ENCODE data around the gene GOLGA8J. TPM values are rescaled to one million over a fixed set of nuclear protein-coding genes. Genes with fewer than 3 reads are reported as not detected.
A peak's percentile ranks its signal among the peaks of the same experiment; 100 is the strongest.
"Not testable (repeated sequence)": the region's sequence is repeated elsewhere in the genome, so short reads cannot be mapped to it uniquely, and the experiment has no call there.

The GOLGA8J gene, protein sequence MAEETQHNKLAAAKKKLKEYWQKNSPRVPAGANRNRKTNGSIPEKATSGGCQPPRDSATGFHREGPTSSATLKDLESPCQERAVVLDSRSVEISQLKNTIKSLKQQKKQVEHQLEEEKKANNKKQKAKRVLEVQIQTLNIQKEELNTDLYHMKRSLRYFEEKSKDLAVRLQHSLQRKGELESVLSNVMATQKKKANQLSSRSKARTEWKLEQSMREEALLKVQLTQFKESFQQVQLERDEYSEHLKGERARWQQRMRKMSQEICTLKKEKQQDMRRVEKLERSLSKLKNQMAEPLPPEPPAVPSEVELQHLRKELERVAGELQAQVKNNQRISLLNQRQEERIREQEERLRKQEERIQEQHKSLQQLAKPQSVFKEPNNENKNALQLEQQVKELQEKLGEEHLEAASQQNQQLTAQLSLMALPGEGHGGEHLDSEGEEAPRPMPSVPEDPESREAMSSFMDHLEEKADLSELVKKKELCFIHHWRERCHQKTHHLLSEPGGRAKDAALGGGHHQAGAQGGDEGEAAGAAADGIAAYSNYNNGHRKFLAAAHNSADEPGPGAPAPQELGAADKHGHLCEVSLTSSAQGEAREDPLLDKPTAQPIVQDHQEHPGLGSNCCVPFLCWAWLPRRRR
- total RNA-seq, result not detected

DNA sequence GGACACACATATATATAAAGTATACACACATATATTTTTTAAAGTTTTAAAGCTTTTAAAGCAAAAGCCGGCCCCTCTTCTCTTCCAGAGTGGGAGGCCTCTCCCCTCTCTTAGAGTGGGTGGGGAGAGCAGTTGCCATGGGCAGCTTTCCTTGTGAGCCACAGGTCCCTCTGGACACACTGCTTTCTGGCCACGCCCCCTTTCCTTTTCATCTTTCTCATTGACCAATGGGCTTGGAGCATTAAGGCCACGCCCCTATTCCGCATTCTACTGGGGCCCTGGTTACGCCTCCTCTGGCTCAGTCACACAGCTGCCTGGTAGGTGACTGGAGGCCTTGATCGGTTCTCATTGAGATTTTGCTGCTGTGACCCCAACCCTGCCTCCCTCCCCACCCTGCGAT lies at the start of gene GOLGA8J:
TSS of gene GOLGA8J (plus strand) at position 301 of the 400 bp plus-strand sequence. CDS start at position 399, 98 bp downstream.
- DNase-seq, result not testable (repeated sequence)

DNA sequence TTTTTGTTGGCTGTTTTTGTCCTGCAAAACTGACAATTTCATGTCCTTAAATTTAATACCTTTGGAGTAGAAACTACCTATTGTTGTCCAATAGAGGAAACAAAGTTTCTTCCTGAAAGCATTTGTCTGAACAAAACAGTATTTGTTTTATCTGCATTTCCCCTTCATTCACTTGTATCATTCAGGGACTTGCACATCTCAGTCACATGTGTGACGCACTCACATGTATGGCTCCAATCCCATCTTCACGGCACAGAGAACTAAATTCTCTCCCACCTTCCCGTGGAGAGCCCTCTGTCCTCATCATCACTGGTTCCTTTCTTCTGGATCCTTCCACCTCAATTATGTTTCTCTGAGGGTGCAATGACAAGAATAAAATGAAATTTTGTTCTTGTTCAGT lies 49.5 kb upstream of the GOLGA8J start:
- no peak for DNase-seq

DNA sequence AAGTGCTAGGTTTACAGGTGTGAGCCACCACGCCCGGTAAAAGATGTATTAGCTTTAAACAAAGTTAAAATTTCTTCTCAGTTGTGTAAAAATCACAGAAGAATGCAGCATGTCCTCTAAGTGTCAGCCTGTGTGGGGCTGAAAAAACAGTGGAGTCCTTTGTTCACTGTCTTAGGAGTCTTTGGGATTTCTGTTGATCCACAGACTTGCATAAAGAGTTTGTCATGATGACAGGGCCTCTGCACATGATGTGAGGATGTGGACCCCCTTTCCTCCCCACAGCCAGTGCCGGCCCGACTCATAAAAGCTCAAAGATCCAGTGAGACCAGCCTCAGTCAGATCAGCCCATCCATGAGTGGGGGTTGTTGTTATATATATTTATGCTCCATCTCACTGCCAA lies 49.0 kb upstream of the GOLGA8J start:
- no peak for DNase-seq

DNA sequence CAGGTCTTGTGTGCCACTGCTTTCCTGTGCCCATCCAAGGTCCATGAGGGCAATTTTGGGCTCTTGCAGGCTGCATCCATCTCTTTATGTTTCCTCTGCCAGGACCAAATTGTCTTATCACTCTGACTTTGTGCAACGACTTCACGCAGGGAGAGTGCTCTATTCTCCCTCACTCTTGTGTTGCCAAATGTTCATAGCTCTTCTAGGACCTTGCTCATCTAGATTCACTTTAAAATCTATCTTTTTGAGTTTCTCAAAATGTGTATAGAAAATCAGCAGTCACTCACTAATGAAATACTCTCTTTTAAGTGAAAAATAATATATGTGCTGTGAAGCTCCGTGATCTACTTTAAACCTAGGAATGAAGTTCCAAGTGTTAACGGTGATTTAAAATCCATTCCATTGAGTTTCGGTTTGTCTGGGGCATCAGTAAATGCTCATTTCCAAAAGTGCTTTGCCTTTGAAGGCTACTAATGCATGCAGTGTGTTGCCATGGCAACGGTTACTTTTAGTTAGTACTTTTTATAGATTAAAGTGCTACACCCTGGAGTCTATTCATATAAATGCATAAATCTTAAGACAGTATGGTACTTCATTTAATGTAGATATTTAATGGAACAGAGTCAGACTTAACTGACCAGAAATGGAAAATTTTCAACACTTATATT lies 46.6 kb upstream of the GOLGA8J start:
- no peak for DNase-seq

DNA sequence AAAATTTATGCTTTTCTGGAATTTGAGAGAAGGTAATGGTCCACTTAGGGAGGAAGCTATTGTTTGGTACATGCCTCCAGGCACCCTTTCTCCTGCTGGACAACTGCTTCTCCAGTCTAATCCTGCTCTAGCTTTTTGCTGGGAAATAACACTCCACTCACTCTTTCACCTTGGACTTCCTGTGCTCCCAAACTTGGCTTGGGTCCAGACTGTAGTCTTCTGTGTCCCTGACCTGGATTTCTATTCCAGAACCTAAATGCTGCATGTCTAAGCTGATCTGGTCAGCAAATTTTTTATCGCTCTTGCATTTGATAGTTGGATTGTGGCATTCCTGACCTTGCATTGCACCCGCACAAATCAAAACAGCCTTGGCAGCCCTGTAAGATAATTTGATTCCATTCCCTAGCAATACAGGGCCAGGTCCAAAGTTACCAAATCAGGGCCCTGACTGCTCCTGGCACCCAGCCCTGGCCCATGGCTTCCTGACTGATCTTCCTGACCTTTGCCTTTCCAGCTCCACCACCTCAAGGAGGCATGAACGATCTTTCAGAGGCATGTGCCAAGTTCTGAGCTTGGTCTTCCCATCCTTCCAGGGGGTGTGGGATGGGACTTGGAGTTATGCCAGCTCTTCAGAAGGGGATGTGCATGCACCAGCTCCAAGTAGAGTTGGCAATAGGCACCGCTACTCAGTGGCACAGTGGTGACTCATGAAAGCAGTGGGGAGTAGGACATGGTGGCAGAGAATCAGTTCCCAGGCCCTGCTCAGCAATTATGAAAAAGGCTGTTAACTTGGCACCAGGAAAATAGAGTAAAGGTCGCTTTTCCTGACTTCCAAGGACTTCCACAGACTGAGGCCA lies 43.9 kb upstream of the GOLGA8J start:
- no peak for DNase-seq

DNA sequence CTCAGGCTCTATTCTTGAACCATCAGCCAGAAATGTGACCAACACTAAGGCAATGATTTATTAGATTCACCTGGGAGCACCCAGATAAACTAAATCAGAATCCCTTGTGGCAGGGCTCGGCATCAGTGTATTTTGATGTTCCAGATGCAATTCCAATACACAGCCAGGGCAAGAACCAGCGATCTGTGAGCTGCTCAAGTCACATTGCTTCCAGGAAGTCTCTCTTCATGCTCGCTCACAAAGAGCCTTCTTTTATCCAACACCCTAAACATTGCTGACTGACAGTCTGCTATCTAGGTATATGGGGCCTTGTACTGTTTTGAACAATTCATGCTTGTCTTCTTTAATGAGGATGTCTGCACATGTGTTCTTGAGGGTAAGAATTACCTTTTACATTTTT lies 40.9 kb upstream of the GOLGA8J start:
- DNase-seq, result no peak

DNA sequence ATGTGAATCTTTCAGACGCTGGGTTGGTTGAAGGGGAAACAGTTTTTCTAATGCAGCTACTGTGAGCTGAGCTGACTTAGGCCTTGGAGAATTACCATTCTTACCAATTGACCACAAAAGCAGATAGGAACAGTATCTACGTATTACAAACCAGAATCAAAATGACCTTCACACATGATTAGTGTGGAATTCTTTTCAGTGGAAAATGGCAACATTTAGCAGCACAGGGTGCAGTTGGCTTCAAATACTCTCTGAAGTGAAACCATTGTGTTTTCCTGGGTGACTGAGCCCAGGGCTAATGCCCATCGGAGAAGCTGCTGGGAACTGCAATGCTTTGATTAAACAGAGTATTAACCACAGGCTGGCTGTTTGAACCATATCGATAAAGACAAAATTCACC lies 40.2 kb upstream of the GOLGA8J start:
- DNase-seq, result no peak

DNA sequence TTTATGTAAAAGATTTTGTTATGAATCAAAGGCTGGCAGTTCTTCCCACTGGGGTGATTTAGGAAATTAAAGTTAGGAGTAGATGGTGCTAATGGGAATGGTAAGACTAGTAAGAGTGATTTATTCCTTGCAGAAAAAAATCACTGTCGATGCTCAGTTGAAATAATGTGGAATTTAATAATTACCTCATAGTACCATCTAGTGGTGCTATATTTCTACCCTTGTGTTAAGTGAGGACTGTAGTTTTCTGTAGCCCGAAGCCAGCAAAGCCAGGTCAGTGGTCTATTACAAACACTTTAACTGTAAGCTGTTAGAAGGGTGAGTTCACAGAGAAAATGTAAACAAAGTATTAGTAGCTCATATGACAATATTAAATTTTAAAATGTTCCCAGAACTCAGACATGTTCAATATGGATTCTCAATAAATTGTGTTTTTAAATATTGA lies 39.5 kb upstream of the GOLGA8J start:
- no peak for DNase-seq

DNA sequence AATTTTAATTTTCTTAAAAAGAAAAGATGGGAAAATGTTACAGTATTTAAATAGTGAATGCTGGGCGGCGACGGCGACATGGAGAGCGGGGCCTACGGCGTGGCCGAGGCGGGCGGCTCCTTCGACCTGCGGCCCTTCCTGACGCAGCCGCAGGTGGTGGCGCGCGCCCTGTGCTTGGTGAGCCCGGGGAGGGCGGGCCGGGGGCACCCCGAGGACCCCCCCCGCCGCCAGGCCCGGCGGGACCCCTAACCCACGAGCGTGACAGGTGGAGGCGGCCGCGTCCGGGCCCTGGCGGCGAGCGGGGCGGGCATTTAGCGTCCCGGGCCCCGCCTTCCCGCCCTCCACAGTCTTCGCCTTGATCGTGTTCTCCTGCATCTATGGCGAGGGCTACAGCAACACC lies 38.4 kb upstream of the GOLGA8J start:
- DNase-seq, result no peak

DNA sequence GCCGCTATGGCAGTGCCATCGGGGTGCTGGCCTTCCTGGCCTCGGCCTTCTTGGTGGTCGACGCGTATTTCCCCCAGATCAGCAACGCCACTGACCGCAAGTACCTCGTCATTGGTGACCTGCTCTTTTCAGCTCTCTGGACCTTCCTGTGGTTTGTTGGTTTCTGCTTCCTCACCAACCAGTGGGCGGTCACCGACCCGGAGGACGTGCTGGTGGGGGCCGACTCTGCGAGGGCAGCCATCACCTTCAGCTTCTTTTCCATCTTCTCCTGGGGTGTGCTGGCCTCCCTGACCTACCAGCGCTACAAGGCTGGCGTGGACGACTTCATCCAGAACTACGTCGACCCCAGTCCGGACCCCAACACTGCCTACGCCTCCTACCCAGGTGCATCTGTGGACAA lies 37.9 kb upstream of the GOLGA8J start:
- DNase-seq, result not testable (repeated sequence)

DNA sequence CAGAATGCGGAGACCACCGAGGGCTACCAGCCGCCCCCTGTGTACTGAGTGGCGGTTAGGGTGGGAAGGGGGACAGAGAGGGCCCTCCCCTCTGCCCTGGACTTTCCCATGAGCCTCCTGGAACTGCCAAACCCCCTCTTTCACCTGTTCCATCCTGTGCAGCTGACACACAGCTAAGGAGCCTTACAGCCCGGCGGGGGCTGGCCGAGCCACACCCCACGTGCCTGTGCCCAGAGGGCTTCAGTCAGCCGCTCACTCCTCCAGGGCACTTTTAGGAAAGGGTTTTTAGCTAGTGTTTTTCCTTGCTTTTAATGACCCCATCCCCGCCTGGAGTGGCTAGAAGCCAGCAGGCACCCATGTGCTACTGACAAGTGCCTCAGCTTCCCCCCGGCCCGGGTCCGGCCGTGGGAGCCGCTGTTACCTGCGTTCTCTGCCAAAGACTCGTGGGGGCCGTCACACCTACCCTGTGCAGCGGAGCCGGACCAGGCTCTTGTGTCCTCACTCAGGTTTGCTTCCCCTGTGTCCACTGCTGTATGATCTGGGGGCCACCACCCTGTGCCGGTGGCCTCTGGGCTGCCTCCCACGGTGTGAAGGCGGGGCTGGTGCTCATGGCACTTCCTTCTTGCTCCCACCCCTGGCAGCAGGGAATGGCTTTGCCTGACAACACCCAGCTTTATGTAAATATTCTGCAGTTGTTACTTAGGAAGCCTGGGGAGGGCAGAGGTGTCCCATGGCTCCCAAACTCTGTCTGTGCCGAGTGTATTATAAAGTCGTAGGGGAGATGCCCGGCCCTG lies 37.3 kb upstream of the GOLGA8J start:
- DNase-seq, result not testable (repeated sequence)

DNA sequence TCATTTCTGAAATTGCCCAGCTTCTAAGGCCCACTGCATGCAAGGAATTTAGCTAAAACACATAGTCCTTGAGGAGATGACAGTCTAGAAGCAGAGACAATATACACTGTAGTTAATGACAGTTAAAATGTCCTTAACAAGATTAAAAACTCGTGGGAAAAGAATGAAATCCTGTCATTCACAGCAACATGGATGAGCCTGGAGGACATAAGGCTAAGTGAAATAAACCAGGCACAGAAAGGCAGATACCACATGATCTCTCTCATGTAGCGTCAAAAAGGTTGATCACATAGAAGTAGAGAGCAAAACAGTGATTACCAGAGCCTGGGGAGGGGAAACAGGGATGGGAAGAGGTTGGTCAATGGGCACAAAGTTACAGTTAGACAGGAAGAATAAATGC lies 36.3 kb upstream of the GOLGA8J start:
- DNase-seq, result no peak

DNA sequence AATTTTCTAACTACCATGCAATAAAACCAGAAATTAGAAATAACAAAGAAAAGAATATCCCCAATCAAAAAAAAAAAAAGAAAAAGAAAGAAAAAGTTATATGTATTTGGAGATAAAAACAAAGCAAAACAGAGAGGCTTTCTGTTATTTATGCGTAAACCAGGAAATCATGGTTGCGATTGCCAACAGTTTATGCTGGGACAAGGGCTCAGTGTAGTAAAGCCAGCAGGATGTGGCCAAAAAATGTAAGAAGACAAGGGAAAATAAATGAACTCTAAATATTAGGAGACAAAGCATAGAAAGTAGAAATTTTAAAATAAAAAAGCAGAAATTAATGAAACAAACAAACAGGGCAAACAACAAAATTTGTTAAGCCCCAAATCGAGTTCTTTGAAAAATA lies 27.2 kb upstream of the GOLGA8J start:
- no peak for DNase-seq

DNA sequence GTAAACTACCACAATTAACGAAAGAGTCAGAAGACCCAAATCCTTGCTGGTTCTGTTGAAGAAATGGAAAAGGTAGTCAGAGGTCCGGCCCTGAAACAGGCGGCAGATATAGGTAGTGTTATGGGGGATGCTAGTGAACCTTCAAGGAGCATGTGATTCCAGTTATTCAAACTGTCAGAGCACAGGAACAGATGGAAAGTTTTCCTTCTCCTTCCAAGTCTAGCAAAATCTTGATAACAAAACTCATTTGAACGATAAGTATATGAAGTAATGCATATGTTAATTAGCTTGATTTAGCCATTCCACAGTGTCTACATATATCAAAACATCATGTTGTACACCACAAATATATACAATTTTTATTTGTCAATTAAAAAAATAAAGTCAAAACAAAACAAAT lies 26.6 kb upstream of the GOLGA8J start:
- DNase-seq, result no peak

DNA sequence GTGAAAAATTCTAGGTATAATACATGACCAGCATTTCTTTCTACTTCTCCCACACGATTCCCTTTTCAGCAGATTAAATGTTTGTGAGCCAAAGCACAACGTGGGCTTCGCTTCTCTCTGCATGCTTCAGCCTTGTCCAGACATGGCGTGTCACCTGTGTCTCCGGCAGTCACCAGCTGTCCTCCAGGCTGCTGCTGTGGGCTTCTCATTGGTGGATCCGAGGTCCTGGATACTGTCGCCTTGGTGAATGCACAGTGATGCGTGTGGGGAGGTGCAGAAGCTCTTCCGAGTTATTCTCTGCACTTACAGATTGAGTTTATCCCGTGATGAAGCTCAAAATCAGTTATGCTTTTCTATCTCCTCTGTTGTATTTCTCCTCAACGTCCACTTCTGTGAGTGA lies 23.0 kb upstream of the GOLGA8J start:
- DNase-seq, result no peak

DNA sequence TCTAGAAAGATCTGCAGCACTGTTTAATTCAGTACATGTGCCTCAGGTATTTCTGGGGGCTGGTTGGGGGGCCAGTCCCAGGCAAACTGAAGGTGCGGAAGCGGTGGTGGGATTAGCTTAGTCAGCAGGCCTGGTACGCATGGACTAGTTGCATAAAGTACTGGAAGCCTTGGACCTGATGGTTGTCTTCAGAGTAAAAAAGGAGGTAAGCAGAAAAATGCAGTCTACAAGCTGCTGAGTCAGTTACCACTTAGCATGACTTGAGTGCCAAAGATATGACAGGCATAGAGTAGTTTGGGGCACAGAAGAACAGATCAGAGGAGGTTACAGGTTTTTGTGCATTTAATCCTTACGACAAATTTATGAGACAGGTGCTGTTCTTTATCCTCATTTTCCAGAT lies 19.9 kb upstream of the GOLGA8J start:
- no peak for DNase-seq

DNA sequence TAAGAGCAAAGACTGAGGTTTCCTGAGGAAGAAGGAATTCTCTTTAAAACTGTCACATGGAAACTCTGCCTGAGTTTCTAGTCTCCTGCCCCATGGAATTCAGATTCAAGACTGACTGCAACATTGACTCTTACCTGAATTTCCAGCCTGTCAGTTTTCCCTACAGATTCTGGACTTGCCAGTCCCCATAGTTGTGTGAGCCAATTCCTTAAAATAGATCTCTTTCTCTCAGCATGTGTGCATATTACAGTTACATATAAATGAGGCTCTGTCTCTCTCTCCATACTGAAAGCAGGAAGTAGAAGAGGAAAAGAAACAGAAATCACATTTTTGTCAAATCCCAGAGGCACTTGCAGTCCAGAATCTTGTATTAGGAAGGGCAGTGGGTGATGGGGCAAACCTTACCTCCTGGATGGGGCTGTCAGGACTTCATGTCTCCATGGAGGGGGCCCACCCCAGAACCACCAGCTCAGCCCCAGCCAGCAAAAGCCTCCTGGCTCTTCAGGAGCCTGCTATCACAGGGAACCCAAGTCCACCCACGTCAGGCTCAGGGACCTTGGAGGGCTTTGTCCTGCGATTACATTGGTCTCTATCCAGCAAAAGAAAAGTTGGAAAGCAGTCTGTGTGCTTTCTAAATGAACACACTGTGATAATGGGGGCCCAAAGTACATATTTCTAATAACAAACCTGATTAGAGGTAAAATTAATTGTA lies 18.8 kb upstream of the GOLGA8J start:
- peak; percentile 48 for DNase-seq

DNA sequence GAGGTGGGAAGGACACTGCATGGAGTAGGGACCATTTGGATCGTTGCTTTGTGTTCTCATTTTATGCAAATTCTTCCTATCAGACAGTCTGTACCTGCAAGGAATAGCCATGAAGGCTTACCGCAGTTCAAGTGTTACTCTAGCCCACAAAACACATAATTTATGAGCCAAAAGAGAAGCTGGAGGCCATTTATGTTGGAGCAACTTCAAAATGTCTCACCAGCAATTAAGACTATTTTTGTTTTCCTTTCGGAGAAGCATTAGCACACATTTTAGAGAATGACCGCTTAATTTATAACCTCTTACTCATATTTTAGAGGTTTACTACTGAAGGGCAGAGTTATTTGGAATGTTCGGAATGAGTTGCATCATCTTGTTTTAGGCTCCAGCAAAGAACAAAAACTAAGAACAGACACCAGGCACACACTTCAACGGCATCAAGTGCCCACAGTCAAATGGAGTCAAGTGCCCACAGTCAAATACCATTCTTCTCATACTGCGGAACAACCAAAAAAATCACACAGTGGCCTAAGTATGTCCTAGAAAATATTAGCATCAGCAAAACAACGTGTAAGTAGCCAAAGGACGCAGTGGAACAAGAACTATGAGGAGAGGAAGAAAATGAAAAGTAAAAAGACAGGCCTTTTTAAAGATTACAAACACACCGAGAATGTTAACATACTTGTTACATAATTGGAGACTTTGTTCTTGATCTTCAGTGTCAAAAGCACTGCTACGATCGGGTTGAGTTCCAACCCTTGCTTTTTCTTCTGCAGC lies 17.5 kb upstream of the GOLGA8J start:
- peak; percentile 45 for DNase-seq

DNA sequence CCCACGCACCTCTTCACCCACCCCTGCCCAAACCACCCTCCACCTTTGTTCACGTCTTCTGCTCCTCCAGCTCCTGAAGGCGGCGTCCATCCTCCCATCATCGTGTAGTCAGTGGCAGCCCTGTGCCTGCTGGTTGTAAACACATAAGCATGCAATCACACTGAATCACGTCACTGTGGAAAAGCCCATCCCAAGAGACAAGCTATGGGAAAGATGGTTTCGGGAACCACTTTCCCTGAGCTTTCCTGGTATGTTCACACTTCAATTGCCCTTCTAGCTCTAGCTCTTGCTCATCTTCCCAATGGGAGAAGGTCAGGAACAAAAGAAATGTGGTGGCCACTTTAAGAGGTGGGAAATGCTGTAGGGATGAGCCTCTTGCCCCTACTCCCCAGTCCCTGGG lies 14.4 kb upstream of the GOLGA8J start:
- DNase-seq, result no peak

DNA sequence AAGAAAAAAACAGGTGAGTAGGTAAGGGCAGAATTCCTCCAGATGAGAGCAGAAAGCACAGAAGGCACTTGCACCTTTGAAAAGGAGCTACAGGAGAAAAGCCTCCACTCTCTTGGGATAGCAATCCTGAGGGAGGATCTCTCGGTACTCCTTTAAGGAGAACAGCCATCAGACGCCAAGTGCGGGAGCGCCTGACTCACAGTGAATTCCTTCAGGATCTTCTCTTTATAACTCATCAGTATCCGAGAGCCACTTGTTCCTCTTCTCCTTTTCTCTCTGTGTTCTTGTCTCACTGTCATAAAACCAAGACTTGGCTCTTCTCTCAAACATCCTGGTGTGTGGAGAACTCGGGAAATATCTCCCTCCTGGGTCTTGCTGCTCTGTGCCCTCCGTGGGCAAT lies 10.1 kb upstream of the GOLGA8J start:
- DNase-seq, result no peak
